Fibroblast of lung (primary cell): Measurements from ENCODE around the gene UBE2S.

ENCODE experiments used
- EZH2 ChIP-seq: IDR thresholded peaks from 2 replicates; pipeline ENCODE4 v1.5.1; 2012; ENCODE audit warnings: low read length, control low read depth, mild to moderate bottlenecking; ENCODE audit errors: missing control alignments
- TF ChIP-seq, protein P1 (sequence below), 2 donors: IDR thresholded peaks in 1 of 2; conservative IDR thresholded peaks in 1 of 2; 1 replicate in 1 of 2; 2 replicates in 1 of 2; pipeline ENCODE4 v1.5.1; 2011 to 2012; ENCODE audit warnings: low read length in 2 of 2, control low read depth in 1 of 2, inconsistent platforms in 1 of 2, low read depth in 1 of 2, mild to moderate bottlenecking in 1 of 2

DNA sequence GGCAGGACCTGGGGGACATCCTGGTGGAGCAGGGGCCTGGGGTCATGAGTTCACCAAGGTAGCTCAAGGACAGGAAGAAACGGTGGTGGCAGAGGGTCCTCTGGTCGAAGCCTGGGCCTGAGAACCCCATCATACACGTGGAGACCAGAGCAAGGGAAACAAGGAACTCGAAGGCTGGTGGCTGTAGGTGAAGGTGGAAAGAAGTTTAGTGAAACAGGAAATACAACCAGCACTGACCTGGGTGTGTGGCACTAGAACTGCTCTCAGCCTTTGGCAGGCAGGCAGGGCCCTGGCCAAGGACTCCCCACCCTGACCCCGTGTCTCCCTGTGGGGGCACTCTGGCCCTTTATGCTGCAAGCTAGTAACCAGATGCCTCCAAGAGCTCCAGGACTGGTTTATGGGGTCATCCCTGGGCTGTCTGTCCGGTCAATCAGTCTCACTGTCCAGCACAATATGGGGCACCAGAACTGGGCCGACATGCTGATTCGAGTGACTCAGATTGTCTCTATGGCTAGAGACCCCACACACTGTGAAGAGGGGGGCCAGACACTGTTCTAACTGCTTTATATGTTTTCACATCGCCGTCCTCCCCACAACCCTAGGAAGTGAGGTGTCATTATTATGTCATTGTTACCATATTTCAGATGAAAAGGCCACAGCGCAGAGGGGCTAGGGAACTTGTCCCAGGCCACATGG lies 56.8 kb downstream of the UBE2S start:
- TF ChIP-seq, protein P1, sequence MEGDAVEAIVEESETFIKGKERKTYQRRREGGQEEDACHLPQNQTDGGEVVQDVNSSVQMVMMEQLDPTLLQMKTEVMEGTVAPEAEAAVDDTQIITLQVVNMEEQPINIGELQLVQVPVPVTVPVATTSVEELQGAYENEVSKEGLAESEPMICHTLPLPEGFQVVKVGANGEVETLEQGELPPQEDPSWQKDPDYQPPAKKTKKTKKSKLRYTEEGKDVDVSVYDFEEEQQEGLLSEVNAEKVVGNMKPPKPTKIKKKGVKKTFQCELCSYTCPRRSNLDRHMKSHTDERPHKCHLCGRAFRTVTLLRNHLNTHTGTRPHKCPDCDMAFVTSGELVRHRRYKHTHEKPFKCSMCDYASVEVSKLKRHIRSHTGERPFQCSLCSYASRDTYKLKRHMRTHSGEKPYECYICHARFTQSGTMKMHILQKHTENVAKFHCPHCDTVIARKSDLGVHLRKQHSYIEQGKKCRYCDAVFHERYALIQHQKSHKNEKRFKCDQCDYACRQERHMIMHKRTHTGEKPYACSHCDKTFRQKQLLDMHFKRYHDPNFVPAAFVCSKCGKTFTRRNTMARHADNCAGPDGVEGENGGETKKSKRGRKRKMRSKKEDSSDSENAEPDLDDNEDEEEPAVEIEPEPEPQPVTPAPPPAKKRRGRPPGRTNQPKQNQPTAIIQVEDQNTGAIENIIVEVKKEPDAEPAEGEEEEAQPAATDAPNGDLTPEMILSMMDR (conservative IDR thresholded peaks at IDR 0.05 in 1 of 2, IDR thresholded peaks at IDR 0.05 in 1 of 2; ENCODE audit: low read depth in 1 of 2, low read length in 2 of 2) = no peak
- TF ChIP-seq EZH2 = no peak
